ENCODE measurements around the gene MKNK1. TPM values are rescaled to one million over a fixed set of nuclear protein-coding genes. Genes with fewer than 3 reads are reported as not detected.

MKNK1 gene
- total RNA-seq, 4 donors from 2014 or later = 4.9 to 53.0 (median 24.3) TPM

GRCh38 chr1:46553506-46553905 is 50.6 kb downstream of the MKNK1 start:
- TF ChIP-seq POLR2A (IDR thresholded peaks at IDR 0.05) = no peak
- no peak for TF ChIP-seq CTCF (IDR thresholded peaks at IDR 0.05)
- intact Hi-C loops (cut with DNase I; ENCODE audit: low total_unique reads) = no loop called here
- H3K9me3 ChIP-seq = no peaks in the 10 kb centered on the region
- no peaks in the 10 kb centered on the region for H3K36me3 ChIP-seq
- no peak overlapping the region for H3K4me3 ChIP-seq
- no peaks in the 10 kb centered on the region for H3K4me1 ChIP-seq
- DNase-seq = no peak
- no peaks in the 10 kb centered on the region for H3K27me3 ChIP-seq
- no peak overlapping the region for H3K27ac ChIP-seq

- TF ChIP-seq POLR2A (IDR thresholded peaks at IDR 0.05) (no peak), CTCF (IDR thresholded peaks at IDR 0.05) (no peak)
- no peaks in the 10 kb centered on the region for H3K36me3 ChIP-seq
- intact Hi-C loops (cut with DNase I; ENCODE audit: low total_unique reads) = no loop called here
- H3K27me3 ChIP-seq = no peaks in the 10 kb centered on the region
- H3K4me3 ChIP-seq = no peak overlapping the region
- no peaks in the 10 kb centered on the region for H3K9me3 ChIP-seq
- no peak for DNase-seq
- no peaks in the 10 kb centered on the region for H3K4me1 ChIP-seq
- H3K27ac ChIP-seq = no peak overlapping the region
Observed at GRCh38 chr1:46552357-46553237, 51.5 kb downstream of the MKNK1 start.

DNA sequence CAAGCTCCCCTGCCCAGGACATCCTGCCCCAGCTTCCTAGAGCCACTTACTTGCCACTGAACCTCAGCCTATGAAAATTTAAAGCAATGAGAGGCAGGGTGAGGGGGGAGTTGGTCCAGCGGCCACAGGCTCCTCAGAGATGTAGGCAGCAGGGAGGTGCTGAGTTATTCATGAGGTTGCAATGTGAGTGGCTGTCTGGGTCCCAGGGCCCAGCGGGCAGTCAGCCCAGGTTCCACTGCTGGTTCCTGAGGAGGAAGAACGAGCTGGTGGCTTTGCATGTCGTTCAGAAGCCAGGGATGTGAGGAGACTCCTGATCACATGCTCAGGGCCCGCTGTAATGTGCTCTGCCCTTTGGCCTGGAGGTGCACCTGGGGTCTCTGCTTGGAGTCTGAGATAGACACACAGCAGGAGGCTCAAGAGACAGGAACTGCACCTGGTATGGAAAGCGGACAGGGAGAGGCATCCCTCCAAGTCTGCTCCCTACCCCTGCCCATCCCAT is 52.4 kb downstream of the MKNK1 start, which contains the start of gene KNCN:
TSS of gene KNCN (minus strand) at position 51 of the 499 bp plus-strand sequence. CDS start 432 bp downstream, outside the sequence.
- no peak for DNase-seq
- no peak within 1 kb of the TSS for H3K4me3 ChIP-seq
- no peaks in the 10 kb centered on the region for H3K27me3 ChIP-seq
- H3K4me1 ChIP-seq = no peaks in the 10 kb centered on the region
- no peaks in the 10 kb centered on the region for H3K9me3 ChIP-seq
- no peaks in the 10 kb centered on the region for H3K36me3 ChIP-seq
- no peak within 1 kb of the TSS for H3K27ac ChIP-seq
- TF ChIP-seq CTCF (IDR thresholded peaks at IDR 0.05) = no peak
- no peak for TF ChIP-seq POLR2A (IDR thresholded peaks at IDR 0.05)
- intact Hi-C loops (cut with DNase I; ENCODE audit: low total_unique reads) = no loop called here

- TF ChIP-seq POLR2A (IDR thresholded peaks at IDR 0.05) = no peak
- no peak for TF ChIP-seq CTCF (IDR thresholded peaks at IDR 0.05)
- H3K4me3 ChIP-seq = no peak overlapping the region
- H3K9me3 ChIP-seq = no peaks in the 10 kb centered on the region
- H3K27ac ChIP-seq = no peak overlapping the region
- intact Hi-C loops (cut with DNase I; ENCODE audit: low total_unique reads) = no loop called here
- no peak for DNase-seq
- H3K27me3 ChIP-seq = no peaks in the 10 kb centered on the region
- H3K36me3 ChIP-seq = no peaks in the 10 kb centered on the region
- H3K4me1 ChIP-seq = no peaks in the 10 kb centered on the region
Observed at GRCh38 chr1:46550751-46551231, 53.3 kb downstream of the MKNK1 start.

Measured in uterus (tissue), 4 donors.